HG02852 (cell line): ENCODE data around the gene TMEM14A.
"Not testable (repeated sequence)": the region's sequence is repeated elsewhere in the genome, so short reads cannot be mapped to it uniquely, and the experiment has no call there.

Experiments
- ATAC-seq: cut with Tn5 transposase; IDR thresholded peaks from one replicate; pipeline ENCODE4 v1.9.1; 2021; ENCODE audit warnings: mild to moderate bottlenecking, moderate library complexity; ENCODE audit not compliant: unreplicated experiment

The TMEM14A gene

GRCh38 chr6:52694404-52694803 lies 23.5 kb downstream of the TMEM14A start:
- no peak for ATAC-seq

DNA sequence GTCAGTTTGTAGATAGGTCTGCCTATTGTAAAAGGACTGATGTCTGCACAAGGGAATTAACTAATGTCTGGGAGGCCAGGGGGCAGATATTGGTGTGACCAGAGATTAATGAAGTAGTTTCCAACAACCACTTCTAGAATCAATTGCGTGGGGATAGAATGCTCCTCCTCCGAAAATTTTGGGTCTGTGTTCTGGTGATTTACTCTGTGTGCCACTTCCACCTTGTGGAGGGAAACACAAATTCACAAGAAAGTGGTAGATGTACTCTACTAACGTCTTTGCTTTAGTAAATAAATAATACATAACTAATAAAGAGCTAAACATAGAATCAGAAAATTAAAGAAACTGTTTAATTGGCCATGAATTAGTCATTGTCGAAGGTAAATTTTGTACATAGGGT lies 25.5 kb downstream of the TMEM14A start:
- no peak for ATAC-seq

DNA sequence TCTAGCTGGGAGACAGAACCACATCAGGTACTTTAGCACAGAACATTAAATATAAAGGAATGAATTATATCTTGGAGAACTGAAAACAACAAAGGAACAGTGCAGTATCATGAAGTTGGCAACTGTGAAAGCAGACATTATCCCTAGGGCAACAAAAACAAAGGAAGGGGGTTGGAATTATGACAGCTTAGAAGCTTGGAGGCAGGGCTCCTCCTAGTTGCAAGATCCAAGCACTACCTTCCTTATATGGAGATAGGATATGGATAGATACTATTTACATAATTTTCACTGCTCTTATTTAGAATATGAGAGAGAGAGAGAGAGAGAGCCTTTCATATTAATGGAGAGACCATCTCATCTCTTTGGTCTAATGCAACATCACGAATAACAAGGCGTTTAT lies 27.0 kb downstream of the TMEM14A start:
- ATAC-seq, result no peak

DNA sequence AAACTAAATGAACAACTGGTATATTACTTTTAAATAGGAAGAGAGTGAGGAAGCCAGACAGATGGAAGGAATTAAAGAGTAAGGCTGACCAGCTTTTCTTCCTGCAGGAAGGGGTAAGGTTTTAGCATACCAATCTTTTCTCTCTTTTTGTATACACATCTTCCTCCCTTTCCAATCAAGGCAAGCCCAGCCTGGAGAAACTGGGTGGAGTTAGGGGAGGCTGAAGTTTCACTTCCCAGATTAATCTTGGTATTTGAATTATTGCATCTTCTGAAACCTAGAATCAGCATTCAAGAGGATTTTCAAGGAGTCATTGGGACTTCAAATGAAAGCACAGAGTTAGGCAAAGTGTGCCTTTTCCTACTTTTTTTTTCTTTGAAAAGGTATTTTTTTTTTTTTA lies 33.1 kb downstream of the TMEM14A start:
- no peak for ATAC-seq

- not testable (repeated sequence) for ATAC-seq
Measured at GRCh38 chr6:52704781-52705502, 34.0 kb downstream of the TMEM14A start.

DNA sequence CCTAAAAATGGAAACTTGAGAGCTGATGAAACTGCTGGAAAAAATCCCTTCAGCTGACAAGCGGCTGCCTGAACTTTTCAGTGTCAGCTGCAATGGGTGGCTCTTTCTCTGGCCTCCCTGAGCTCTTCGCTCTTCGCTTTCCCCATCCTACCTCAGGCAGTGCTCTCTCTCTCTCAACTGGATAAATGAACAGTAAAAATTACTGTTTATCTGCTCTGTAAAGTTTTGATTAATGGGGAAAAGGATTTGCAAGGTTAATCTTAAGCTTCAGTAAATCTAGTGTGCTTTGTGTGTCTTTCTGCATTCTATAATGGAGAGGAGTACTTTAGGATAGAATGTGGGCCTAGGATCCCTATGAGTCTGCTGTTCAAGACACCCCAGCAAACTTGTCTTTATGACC lies 35.1 kb downstream of the TMEM14A start:
- no peak for ATAC-seq

GRCh38 chr6:52707963-52708680 lies 37.2 kb downstream of the TMEM14A start:
- no peak for ATAC-seq

GRCh38 chr6:52712136-52712535 lies 41.2 kb downstream of the TMEM14A start:
- ATAC-seq, result no peak

- not testable (repeated sequence) for ATAC-seq
Measured at GRCh38 chr6:52714761-52715160, 43.8 kb downstream of the TMEM14A start.

GRCh38 chr6:52718550-52718949 lies 47.6 kb downstream of the TMEM14A start:
- ATAC-seq, result no peak

GRCh38 chr6:52720321-52720720 lies 49.4 kb downstream of the TMEM14A start:
- no peak for ATAC-seq

GRCh38 chr6:52724042-52724405 lies 53.1 kb downstream of the TMEM14A start:
- ATAC-seq, result no peak

- peak; percentile 100 for ATAC-seq
Measured at GRCh38 chr6:52724406-52725121, 53.7 kb downstream of the TMEM14A start.

- ATAC-seq, result no peak
Measured at GRCh38 chr6:52725143-52725534, 54.2 kb downstream of the TMEM14A start.

- no peak for ATAC-seq
Measured at GRCh38 chr6:52725535-52726192, 54.8 kb downstream of the TMEM14A start.

DNA sequence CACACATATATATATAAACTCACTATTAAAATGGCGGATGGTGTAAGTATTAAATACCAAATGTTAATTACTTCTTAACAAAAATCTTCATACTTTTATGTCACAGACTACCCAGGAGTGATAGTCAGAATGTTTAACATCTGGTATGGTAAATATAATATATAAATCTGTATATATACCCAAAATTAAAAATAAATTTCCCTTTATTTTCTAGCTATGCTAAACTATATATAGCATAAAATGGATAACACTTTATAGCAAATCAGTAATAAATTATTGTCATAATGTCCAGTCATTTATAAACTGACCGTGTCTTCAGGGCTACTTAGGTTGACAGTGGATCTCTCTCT lies 55.3 kb downstream of the TMEM14A start:
- ATAC-seq, result no peak

DNA sequence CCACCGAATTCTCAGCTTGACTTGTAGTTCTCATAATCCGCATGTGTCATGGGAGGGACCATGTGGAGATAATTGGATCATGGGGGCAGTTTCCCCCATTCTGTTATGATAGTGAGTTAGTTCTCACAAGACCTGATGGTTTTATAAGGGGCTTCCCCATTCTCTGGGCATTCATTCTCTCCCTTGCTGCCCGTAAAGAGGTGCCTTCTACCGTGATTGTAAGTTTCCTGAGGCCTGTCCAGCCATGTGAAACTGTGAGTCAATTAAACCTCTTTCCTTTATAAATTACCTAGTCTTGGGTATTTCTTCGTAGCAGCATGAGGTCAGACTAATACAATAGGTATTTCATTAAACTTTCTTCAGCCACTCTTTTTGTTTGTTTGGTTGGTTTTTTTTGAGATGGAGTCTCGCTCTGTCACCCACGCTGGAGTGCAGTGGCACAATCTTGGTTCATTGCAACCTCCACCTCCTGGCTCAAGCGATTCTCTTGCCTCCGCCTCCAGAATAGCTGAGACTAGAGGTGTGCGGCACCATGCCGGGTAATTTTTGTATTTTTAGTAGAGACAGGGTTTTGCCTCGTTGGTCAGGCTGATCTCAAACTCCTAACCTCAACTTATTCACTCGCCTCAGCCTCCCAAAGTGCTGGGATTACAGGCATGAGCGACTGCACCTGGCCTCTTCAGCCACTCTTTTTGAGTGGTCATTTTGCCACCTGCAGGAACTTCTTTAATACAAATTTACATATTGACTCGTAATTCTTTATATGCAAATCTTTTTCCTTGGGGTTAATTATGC lies 56.0 kb downstream of the TMEM14A start:
- no peak for ATAC-seq

- ATAC-seq, result no peak
Measured at GRCh38 chr6:52727908-52728307, 57.0 kb downstream of the TMEM14A start.

- no peak for ATAC-seq
Measured at GRCh38 chr6:52728394-52728793, 57.5 kb downstream of the TMEM14A start.

DNA sequence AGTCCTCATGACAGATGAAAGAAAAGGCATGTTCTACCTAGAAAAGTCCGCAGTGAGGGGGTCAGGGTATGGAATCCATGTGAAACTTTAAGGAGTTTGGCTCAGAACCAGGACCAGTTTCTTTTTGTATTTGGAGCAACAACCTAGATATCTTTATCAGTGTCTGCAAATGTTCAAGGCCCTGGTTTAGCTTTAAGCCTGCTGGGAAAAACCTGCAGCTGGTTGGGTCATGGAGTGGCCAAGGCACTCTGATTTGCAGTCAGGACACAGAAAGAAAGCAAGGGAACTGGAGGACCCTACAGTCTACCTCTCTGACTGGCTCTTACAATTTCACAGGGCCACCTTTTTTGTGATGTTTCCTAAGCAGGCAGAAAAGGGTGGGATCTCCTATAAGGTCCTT lies 58.7 kb downstream of the TMEM14A start:
- no peak for ATAC-seq

GRCh38 chr6:52731719-52732118 lies 60.8 kb downstream of the TMEM14A start:
- ATAC-seq, result no peak
